GM21825 (cell line): ENCODE data around the gene TRAF1.
"Not testable (repeated sequence)": the region's sequence is repeated elsewhere in the genome, so short reads cannot be mapped to it uniquely, and the experiment has no call there.

Source experiments
- ATAC-seq: cut with Tn5 transposase; IDR thresholded peaks from one replicate; pipeline ENCODE4 v1.9.1; 2021; ENCODE audit warnings: mild to moderate bottlenecking, moderate library complexity; ENCODE audit not compliant: unreplicated experiment

The TRAF1 gene

GRCh38 chr9:120926397-120926928, at the start of gene TRAF1:
Gene TRAF1, minus strand, starts transcription at chr9:120926796. Its CDS starts 721 bp downstream, at chr9:120926075.
- peak; percentile 18 for ATAC-seq

- ATAC-seq = no peak
Observed at GRCh38 chr9:120974921-120975320, 48.3 kb upstream of the TRAF1 start.

- ATAC-seq = no peak
Observed at GRCh38 chr9:120974181-120974580, 47.6 kb upstream of the TRAF1 start.

GRCh38 chr9:120971938-120972337, 45.3 kb upstream of the TRAF1 start:
- ATAC-seq = no peak

- not testable (repeated sequence) for ATAC-seq
Observed at GRCh38 chr9:120971471-120971870, 44.9 kb upstream of the TRAF1 start.

GRCh38 chr9:120970244-120970643, 43.6 kb upstream of the TRAF1 start:
- no peak for ATAC-seq

GRCh38 chr9:120966013-120966369, 39.4 kb upstream of the TRAF1 start:
- ATAC-seq = no peak

- ATAC-seq = no peak
Observed at GRCh38 chr9:120965344-120966012, 38.9 kb upstream of the TRAF1 start.

- no peak for ATAC-seq
Observed at GRCh38 chr9:120961936-120962335, 35.3 kb upstream of the TRAF1 start.

- no peak for ATAC-seq
Observed at GRCh38 chr9:120960001-120960400, 33.4 kb upstream of the TRAF1 start.

GRCh38 chr9:120956862-120957261, 30.3 kb upstream of the TRAF1 start:
- no peak for ATAC-seq

- ATAC-seq = no peak
Observed at GRCh38 chr9:120951960-120952618, 25.5 kb upstream of the TRAF1 start.

GRCh38 chr9:120950421-120951388, 24.1 kb upstream of the TRAF1 start:
- no peak for ATAC-seq

GRCh38 chr9:120949290-120949689, 22.7 kb upstream of the TRAF1 start:
- ATAC-seq = no peak

GRCh38 chr9:120948824-120949223, 22.2 kb upstream of the TRAF1 start:
- no peak for ATAC-seq

GRCh38 chr9:120947222-120947621, 20.6 kb upstream of the TRAF1 start:
- ATAC-seq = no peak

- no peak for ATAC-seq
Observed at GRCh38 chr9:120946259-120946658, 19.7 kb upstream of the TRAF1 start.

GRCh38 chr9:120944948-120945347, 18.4 kb upstream of the TRAF1 start:
- ATAC-seq = no peak

- ATAC-seq = peak; percentile 97
Observed at GRCh38 chr9:120944434-120944843, 17.8 kb upstream of the TRAF1 start.

GRCh38 chr9:120942186-120943001, 15.8 kb upstream of the TRAF1 start:
- ATAC-seq = no peak
